Spleen (tissue), 11 donors: ENCODE results near the gene COL5A1. TPM values are rescaled to one million over a fixed set of nuclear protein-coding genes. Genes with fewer than 3 reads are reported as not detected.

Experiments
- DNase-seq: peaks from one replicate; pipeline ENCODE4 v3.0.0-alpha.2; 2020
- H3K27ac ChIP-seq, 8 donors: fragments of 200-600 bp; sonication (generic) in 7 of 8; 1 replicate in 4 of 8; 2 replicates in 4 of 8; pipeline versions ENCODE4 v1.5.0 to v1.8.0; 2016 to 2021; ENCODE audit warnings: inconsistent platforms in 4 of 8, mild to moderate bottlenecking in 4 of 8, moderate library complexity in 1 of 8
- H3K27me3 ChIP-seq, 7 donors: fragments of 200-600 bp; sonication (generic) in 6 of 7; replicated peaks in 1 of 7; 1 replicate in 4 of 7; 2 replicates in 3 of 7; pipeline versions ENCODE4 v1.5.0 to v1.8.0; 2016 to 2021; ENCODE audit warnings: inconsistent platforms in 3 of 7, mild to moderate bottlenecking in 1 of 7
- H3K36me3 ChIP-seq, 6 donors: fragments of 200-600 bp; sonication (generic) in 5 of 6; 1 replicate in 4 of 6; 2 replicates in 2 of 6; pipeline versions ENCODE4 v1.5.0 to v1.8.0; 2016 to 2021; ENCODE audit warnings: inconsistent platforms in 2 of 6
- H3K4me1 ChIP-seq, 6 donors: fragments of 200-600 bp; sonication (generic) in 5 of 6; 1 replicate in 3 of 6; 2 replicates in 3 of 6; pipeline versions ENCODE4 v1.5.0 to v1.8.0; 2016 to 2021; ENCODE audit warnings: inconsistent platforms in 3 of 6
- H3K4me3 ChIP-seq, 8 donors: fragments of 200-600 bp; sonication (generic) in 7 of 8; 1 replicate in 4 of 8; 2 replicates in 4 of 8; pipeline versions ENCODE4 v1.5.0 to v1.8.0; 2016 to 2021; ENCODE audit warnings: inconsistent platforms in 4 of 8, mild to moderate bottlenecking in 4 of 8, moderate library complexity in 2 of 8
- H3K9me3 ChIP-seq, 8 donors: fragments of 200-600 bp; sonication (generic) in 7 of 8; 1 replicate in 4 of 8; 2 replicates in 4 of 8; pipeline versions ENCODE4 v1.5.0 to v1.8.0; 2016 to 2021; ENCODE audit warnings: inconsistent platforms in 4 of 8
- POLR2A ChIP-seq, 3 donors: fragments of 450-650 bp; IDR thresholded peaks; one replicate each; pipeline ENCODE4 v1.5.1; 2017; ENCODE audit warnings: antibody characterized with exemption in 3 of 3, mild to moderate bottlenecking in 1 of 3
- POLR2AphosphoS5 ChIP-seq, 3 donors: sonication (generic); formaldehyde crosslinking; IDR thresholded peaks; one replicate each; pipeline ENCODE4 v1.5.1; 2017; ENCODE audit warnings: antibody characterized with exemption in 3 of 3
- WGBS, 5 donors: extraction: QIAGEN DNeasy Blood & Tissue Kit in 3 of 5; methylation state at CpG; one replicate each; pipeline versions ENCODE4 v1.1.5 to v1.1.7; 2013 to 2018; 5-methylcytosine and 5-hydroxymethylcytosine counted together
- intact Hi-C: fragments of 100-400 bp; cut with DNase I; formaldehyde crosslinking; loops from one replicate; pipeline ENCODE4 v1.15.0; 2023; ENCODE audit warnings: low total_unique reads
- polyA plus RNA-seq, 3 donors: library from polyadenylated mRNA; stranded (reverse); fragments of 200-250 nt; gene quantifications; one replicate each; pipeline ENCODE4 v1.2.1, GENCODE V29; 2013
- total RNA-seq, 7 donors: library from RNA; depleted of rRNA in 3 of 7; stranded (reverse); fragments of >200 nt in 3 of 7; fragmentation: NEBNext Ultra II Directional in 4 of 7; extraction: Animal tissue kit (Norgen Biotek cat#: 25700) in 4 of 7; gene quantifications; one replicate each; pipeline versions ENCODE4 v1.1.0 to v1.2.1, GENCODE V29; 2016 to 2021
- TF ChIP-seq, protein P1 (sequence below), 11 experiments: fragments of 200-600 bp in 7 of 11; fragments of 450-650 bp in 4 of 11; sonication (generic) in 4 of 11; IDR thresholded peaks in 8 of 11; conservative IDR thresholded peaks in 3 of 11; 1 replicate in 7 of 11; 2 replicates in 4 of 11; pipeline versions ENCODE4 v1.4.0 to v1.8.0; 2016 to 2021; ENCODE audit warnings: antibody characterized with exemption in 11 of 11, inconsistent platforms in 4 of 11, mild to moderate bottlenecking in 1 of 11
- donor health status: healthy with polysubstance abuse.
- donor health status: DM: no; HTN: no; CAD: no; lungs with moderate emphysema.
- donor health status: DM: no; HTN: no; CAD: no.
- donor health status: Bipolar disorder and iron deficiency.
- donor health status: healthy.
- donor health status: DM: no; HTN: no; CAD: no.
- donor health status: DM: yes; HTN: yes; CAD: no.

Gene COL5A1
- total and polyA plus RNA-seq, 10 donors, result 2.6 to 50.6 (median 23.7) TPM

DNA sequence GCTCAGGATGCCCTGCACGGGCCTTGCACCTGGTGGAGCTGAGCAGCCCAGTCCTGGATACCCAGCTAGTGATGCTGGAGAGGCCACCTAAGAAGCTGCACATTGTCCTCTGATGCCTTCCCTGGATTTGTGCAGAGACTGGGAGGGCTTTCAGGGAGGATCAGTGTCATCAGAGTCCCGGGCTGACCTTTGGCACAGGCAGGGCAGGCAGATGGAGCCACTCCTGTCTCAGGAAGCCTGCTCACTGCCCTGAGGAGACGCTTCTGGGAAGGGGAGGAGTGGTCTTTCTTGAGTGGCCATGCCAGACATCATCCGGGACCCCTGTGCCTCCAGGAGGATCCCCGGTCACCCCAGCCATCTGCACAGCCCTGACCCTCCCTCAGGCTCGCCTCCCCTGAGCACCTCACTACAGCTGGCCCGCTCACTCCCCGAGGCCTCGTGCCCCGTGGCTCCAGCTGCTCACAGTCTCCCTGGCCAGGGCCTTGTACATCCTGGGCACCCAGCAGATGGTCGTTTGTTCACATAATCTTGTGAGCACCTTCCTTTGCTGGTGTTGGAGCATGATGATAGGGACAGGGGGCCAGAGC, 191.8 kb downstream of the COL5A1 start:
- no peak overlapping the region for H3K27ac ChIP-seq
- H3K4me1 ChIP-seq, result no peaks in the 10 kb centered on the region
- DNase-seq, result no peak
- no peaks in the 10 kb centered on the region for H3K9me3 ChIP-seq
- 72 to 88% (median 81%) methylated on average over 10 to 11 of the region's 11 CpGs for WGBS, 5 donors
- peaks cover 0 to 65% (median 2%) of the 10 kb centered on the region in 6 donors for H3K36me3 ChIP-seq
- H3K4me3 ChIP-seq, result no peak overlapping the region
- intact Hi-C loops, result no loop called here
- TF ChIP-seq POLR2A (IDR thresholded peaks at IDR 0.05) (no peak), POLR2AphosphoS5 (IDR thresholded peaks at IDR 0.05) (no peak)
- TF ChIP-seq, protein P1, sequence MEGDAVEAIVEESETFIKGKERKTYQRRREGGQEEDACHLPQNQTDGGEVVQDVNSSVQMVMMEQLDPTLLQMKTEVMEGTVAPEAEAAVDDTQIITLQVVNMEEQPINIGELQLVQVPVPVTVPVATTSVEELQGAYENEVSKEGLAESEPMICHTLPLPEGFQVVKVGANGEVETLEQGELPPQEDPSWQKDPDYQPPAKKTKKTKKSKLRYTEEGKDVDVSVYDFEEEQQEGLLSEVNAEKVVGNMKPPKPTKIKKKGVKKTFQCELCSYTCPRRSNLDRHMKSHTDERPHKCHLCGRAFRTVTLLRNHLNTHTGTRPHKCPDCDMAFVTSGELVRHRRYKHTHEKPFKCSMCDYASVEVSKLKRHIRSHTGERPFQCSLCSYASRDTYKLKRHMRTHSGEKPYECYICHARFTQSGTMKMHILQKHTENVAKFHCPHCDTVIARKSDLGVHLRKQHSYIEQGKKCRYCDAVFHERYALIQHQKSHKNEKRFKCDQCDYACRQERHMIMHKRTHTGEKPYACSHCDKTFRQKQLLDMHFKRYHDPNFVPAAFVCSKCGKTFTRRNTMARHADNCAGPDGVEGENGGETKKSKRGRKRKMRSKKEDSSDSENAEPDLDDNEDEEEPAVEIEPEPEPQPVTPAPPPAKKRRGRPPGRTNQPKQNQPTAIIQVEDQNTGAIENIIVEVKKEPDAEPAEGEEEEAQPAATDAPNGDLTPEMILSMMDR (IDR thresholded peaks at IDR 0.05 in 8 of 11, conservative IDR thresholded peaks at IDR 0.05 in 3 of 11), result no peak
- H3K27me3 ChIP-seq, result no peaks in the 10 kb centered on the region

DNA sequence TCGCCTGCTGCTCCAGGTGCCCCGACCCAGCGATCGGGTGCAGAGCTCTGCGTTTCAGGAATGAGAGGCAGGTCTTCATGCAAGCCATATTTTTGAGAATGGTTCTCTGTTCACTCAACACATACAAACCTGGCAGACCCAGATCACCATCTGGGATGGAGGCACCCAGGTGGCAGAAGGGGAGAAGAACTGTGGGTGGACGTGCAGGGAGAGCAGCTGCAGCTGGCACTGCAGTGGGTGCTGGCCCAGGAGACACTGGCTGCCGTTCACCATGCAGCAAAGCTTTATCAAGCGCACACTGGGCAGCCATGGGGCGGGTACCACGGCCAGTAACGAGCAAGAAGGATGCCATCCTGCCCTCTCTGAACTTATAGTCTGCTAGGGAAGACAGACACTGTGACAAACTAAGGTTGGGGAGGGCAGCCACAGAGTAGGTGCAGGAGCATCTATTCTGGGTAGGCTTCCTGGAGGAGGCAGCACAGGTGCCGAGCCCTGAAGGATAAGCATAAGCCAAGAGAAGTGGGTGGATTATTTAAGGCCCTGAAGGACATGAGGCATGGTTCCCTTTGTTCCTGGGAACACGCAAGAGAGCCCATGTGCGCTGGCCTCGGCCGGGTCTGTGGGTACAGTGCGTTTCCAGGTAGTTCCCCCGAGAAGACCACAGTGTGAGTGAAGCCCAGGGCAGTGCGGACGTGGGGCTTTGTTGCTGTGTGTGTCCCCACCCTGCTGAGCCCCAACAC, 192.8 kb downstream of the COL5A1 start:
- Histone ChIP-seq H3K36me3 (peaks cover 0 to 70% (median 2%) of the 10 kb centered on the region in 6 donors), H3K4me3 (no peak overlapping the region), H3K27ac (no peak overlapping the region), H3K4me1 (no peaks in the 10 kb centered on the region), H3K9me3 (no peaks in the 10 kb centered on the region), H3K27me3 (no peaks in the 10 kb centered on the region)
- TF ChIP-seq, protein P1 (IDR thresholded peaks at IDR 0.05 in 8 of 11, conservative IDR thresholded peaks at IDR 0.05 in 3 of 11), result no peak
- TF ChIP-seq POLR2AphosphoS5 (IDR thresholded peaks at IDR 0.05), result no peak
- no peak for TF ChIP-seq POLR2A (IDR thresholded peaks at IDR 0.05)
- whole genome bisulfite sequencing, 5 donors, result 86 to 91% (median 89%) methylated on average over 12 to 20 of the region's 20 CpGs
- intact Hi-C loops, result no loop called here
- no peak for DNase-seq

DNA sequence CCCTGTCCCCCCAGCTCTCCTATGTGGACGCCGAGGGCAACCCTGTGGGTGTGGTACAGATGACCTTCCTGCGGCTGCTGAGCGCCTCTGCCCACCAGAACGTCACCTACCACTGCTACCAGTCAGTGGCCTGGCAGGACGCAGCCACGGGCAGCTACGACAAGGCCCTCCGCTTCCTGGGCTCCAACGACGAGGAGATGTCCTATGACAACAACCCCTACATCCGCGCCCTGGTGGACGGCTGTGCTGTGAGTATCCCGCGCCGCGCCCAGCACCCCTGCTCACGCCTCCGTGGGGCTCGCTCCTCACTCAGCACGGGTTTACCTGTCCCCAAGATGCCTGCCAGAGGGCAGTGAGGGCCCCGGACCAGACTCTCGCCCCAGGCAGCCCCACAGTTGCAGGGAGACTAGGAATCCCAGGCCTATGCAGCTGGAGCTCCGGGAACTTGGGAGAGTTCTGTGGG, 193.4 kb downstream of the COL5A1 start:
- H3K27ac ChIP-seq, result no peak overlapping the region
- H3K4me3 ChIP-seq, result no peak overlapping the region
- no peak for DNase-seq
- no peaks in the 10 kb centered on the region for H3K4me1 ChIP-seq
- H3K9me3 ChIP-seq, result no peaks in the 10 kb centered on the region
- H3K27me3 ChIP-seq, result no peaks in the 10 kb centered on the region
- H3K36me3 ChIP-seq, result peaks cover 0 to 66% (median 2%) of the 10 kb centered on the region in 6 donors
- 88 to 97% (median 94%) methylated on average over 12 to 25 of the region's 25 CpGs for WGBS, 5 donors
- intact Hi-C loops, result no loop called here
- TF ChIP-seq, protein P1 (IDR thresholded peaks at IDR 0.05 in 8 of 11, conservative IDR thresholded peaks at IDR 0.05 in 3 of 11), result no peak
- TF ChIP-seq POLR2A (IDR thresholded peaks at IDR 0.05) (no peak), POLR2AphosphoS5 (IDR thresholded peaks at IDR 0.05) (no peak)

DNA sequence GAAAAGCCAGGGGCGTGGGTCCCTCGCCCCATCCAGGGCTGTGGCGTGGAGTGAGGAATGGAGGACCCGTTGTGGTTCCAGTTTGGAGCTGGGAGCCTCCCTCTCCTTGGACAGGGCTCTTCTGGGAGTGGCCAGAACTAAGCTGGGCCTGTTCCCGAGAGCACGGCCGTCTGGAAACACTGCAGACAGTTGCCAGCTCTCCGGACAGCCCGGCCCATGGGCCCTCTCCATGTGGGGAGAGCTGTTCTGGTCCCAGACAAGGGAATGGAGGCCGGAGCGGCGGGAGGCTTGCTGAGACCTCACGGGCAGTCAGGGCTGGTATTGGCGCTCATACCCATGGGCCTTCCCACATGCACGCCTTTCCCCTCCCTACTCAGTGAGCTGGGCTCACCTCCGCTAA, 193.8 kb downstream of the COL5A1 start:
- Histone ChIP-seq H3K4me3 (no peak overlapping the region), H3K36me3 (peaks cover 0 to 61% (median under 1%) of the 10 kb centered on the region in 6 donors), H3K4me1 (no peaks in the 10 kb centered on the region), H3K27ac (no peak overlapping the region), H3K27me3 (no peaks in the 10 kb centered on the region), H3K9me3 (no peaks in the 10 kb centered on the region)
- intact Hi-C loops, result no loop called here
- WGBS, 5 donors, result 80 to 94% (median 90%) methylated on average over 13 to 16 of the region's 16 CpGs; no CpG with 5 or more reads in 1 of the 5 donors
- no peak for DNase-seq
- TF ChIP-seq POLR2A (IDR thresholded peaks at IDR 0.05) (no peak), POLR2AphosphoS5 (IDR thresholded peaks at IDR 0.05) (no peak)
- TF ChIP-seq, protein P1 (IDR thresholded peaks at IDR 0.05 in 8 of 11, conservative IDR thresholded peaks at IDR 0.05 in 3 of 11), result no peak
